Caco-2 (cell line): ENCODE data around the gene DLG2. TPM values are rescaled to one million over a fixed set of nuclear protein-coding genes. Genes with fewer than 3 reads are reported as not detected.

Experiments
- BruUV-seq: library from RNA; stranded (reverse); fragments of 400-500 nt; replicated peaks from 2 replicates; lab custom pipeline; 2021; lab: Mats Ljungman, UMichigan
- CTCF ChIA-PET: fragments of 300-600 bp; sonication (Branson Sonifier 250); formaldehyde crosslinking; loops from one replicate; lab custom pipeline; 2022; ENCODE audit warnings: antibody characterized with exemption; lab: Charles Lee
- POLR2A ChIA-PET: fragments of 300-600 bp; sonication (Branson Sonifier 250); formaldehyde crosslinking; loops from one replicate; lab custom pipeline; 2022; ENCODE audit warnings: antibody characterized with exemption; lab: Charles Lee
- DNase-seq, 2 experiments: peaks; one replicate each; pipeline versions ENCODE4 v3.0.0 to v3.0.0-alpha.2; 2020 to 2022
- H3K27me3 ChIP-seq: replicated peaks from 2 replicates; pipeline ENCODE4 v1.6.0; 2011; ENCODE audit warnings: low read length; ENCODE audit not compliant: control insufficient read depth, insufficient read depth
- H3K36me3 ChIP-seq: 2 replicates; pipeline ENCODE4 v1.5.1; 2011; ENCODE audit warnings: low read length; ENCODE audit not compliant: control insufficient read depth, insufficient read depth
- H3K4me1 ChIP-seq: fragments of 250-450 bp; sonication (Bioruptor Pico); 2 replicates; pipeline ENCODE4 v1.5.1; 2020; ENCODE audit warnings: mild to moderate bottlenecking
- H3K4me3 ChIP-seq: 2 replicates; pipeline ENCODE4 v1.5.1; 2011; ENCODE audit warnings: low read depth, mild to moderate bottlenecking, control low read depth, low read length
- H3K9me3 ChIP-seq: fragments of 250-450 bp; sonication (Bioruptor Pico); 2 replicates; pipeline ENCODE4 v1.5.1; 2020; ENCODE audit warnings: mild to moderate bottlenecking, moderate library complexity
- H3K27ac Mint-ChIP-seq: one replicate; pipeline ENCODE4 v1.8.0; 2022; ENCODE audit warnings: mixed read lengths; ENCODE audit not compliant: unreplicated experiment
- H3K27me3 Mint-ChIP-seq: one replicate; pipeline ENCODE4 v1.8.0; 2022; ENCODE audit warnings: mixed read lengths; ENCODE audit not compliant: insufficient read depth, unreplicated experiment
- H3K36me3 Mint-ChIP-seq: one replicate; pipeline ENCODE4 v1.8.0; 2022; ENCODE audit warnings: mild to moderate bottlenecking, mixed read lengths; ENCODE audit not compliant: insufficient read depth, unreplicated experiment
- H3K4me1 Mint-ChIP-seq: one replicate; pipeline ENCODE4 v1.8.0; 2022; ENCODE audit warnings: low read depth, mixed read lengths; ENCODE audit not compliant: unreplicated experiment
- H3K4me3 Mint-ChIP-seq: one replicate; pipeline ENCODE4 v1.8.0; 2022; ENCODE audit warnings: mild to moderate bottlenecking, moderate library complexity, mixed read lengths; ENCODE audit not compliant: unreplicated experiment
- H3K9me3 Mint-ChIP-seq: one replicate; pipeline ENCODE4 v1.8.0; 2022; ENCODE audit warnings: mixed read lengths; ENCODE audit not compliant: unreplicated experiment
- CTCF ChIP-seq, 2 experiments: fragments of 200-600 bp in 1 of 2; IDR thresholded peaks; 1 replicate in 1 of 2; 2 replicates in 1 of 2; pipeline versions ENCODE4 v1.5.1 to v1.8.0; 2011 to 2022; ENCODE audit warnings: antibody characterized with exemption in 1 of 2, control low read depth in 1 of 2, inconsistent platforms in 1 of 2, low read depth in 1 of 2, low read length in 1 of 2, mild to moderate bottlenecking in 1 of 2, moderate library complexity in 1 of 2; ENCODE audit not compliant: insufficient read depth in 1 of 2, severe bottlenecking in 1 of 2, unreplicated experiment in 1 of 2
- intact Hi-C: fragments of 100-400 bp; cut with micrococcal nuclease; formaldehyde crosslinking; loops from one replicate; pipeline ENCODE4 v1.10.0; 2022; ENCODE audit not compliant: unreplicated experiment
- total RNA-seq: library from RNA; stranded (reverse); gene quantifications from 2 replicates; pipeline ENCODE4 v1.2.3, GENCODE V29; 2022

The DLG2 gene
- total RNA-seq, 1 experiment from 2014 or later: 21.6 TPM

DNA sequence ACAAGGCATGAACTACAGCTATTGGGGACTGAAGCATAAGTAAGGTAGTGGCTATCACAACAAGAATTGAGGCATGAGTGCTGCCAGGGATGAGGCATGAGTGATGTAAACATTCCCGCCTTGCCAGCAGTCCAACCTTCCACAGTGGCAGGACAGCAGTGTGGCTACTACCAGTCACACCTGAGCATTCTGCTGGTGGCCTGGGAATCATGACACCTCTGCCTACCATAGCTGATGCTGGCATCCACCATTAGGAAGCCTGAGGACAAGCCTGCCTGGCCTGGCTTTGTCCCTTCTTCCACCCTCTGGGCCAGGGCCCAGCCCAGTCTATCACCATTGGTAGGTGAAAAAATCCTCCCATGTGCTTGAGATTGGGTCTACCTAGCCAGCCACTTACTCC lies 1628.2 kb downstream of the DLG2 start:
- H3K4me1 Mint-ChIP-seq: no peaks in the 10 kb centered on the region
- H3K36me3 ChIP-seq: no peaks in the 10 kb centered on the region
- ChIA-PET POLR2A (no interaction called here), CTCF (no interaction called here)
- H3K27ac Mint-ChIP-seq: no peak overlapping the region
- no peaks in the 10 kb centered on the region for H3K4me1 ChIP-seq
- no peak overlapping the region for H3K4me3 Mint-ChIP-seq
- intact Hi-C loops: no loop called here
- BruUV-seq: no TSS peak
- H3K9me3 ChIP-seq: peaks cover 27% of the 10 kb centered on the region
- peaks cover 45% of the 10 kb centered on the region for H3K9me3 Mint-ChIP-seq
- DNase-seq: no peak
- H3K4me3 ChIP-seq: no peak overlapping the region
- TF ChIP-seq CTCF (IDR thresholded peaks at IDR 0.05; ENCODE audit: insufficient read depth in 1 of 2, low read depth in 1 of 2, low read length in 1 of 2, severe bottlenecking in 1 of 2, unreplicated experiment in 1 of 2): no peak
- H3K27me3 ChIP-seq: no peaks in the 10 kb centered on the region
- H3K27me3 Mint-ChIP-seq: no peaks in the 10 kb centered on the region
- no peaks in the 10 kb centered on the region for H3K36me3 Mint-ChIP-seq

DNA sequence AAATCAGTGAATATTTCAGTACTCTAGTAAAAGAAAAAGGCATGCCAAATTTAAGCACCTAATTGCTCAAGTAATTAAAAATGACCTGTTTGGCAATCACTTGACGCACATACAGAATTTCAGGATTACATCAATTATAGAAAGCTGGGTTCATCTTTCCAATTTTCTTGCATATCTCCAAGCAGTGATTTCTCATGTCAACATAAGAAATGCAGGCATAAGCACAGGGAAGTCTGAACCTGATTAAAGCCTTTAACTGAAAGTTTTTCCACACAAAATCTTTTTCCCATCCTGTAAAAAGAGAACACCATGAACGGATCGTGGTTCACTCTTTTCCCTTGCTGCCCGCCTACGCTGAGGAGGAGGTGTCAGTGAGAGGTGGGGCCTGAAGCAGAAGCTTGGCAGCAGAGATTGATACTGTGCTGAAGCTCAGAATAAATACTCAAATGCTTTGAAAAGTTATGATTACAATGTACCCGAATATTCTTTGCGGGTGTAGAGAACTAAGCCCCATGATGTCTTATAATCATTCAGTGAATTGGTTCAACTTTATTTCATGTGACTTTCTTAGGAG lies 1636.9 kb downstream of the DLG2 start:
- H3K4me1 Mint-ChIP-seq: no peaks in the 10 kb centered on the region
- no peaks in the 10 kb centered on the region; the same call in 1 of the 2 replicates for H3K27me3 ChIP-seq
- no peaks in the 10 kb centered on the region for H3K36me3 ChIP-seq
- no peaks in the 10 kb centered on the region for H3K9me3 ChIP-seq
- H3K27me3 Mint-ChIP-seq: peaks cover 11% of the 10 kb centered on the region
- ChIA-PET POLR2A (no interaction called here), CTCF (no interaction called here)
- H3K9me3 Mint-ChIP-seq: no peaks in the 10 kb centered on the region
- no peak overlapping the region for H3K4me3 Mint-ChIP-seq
- TF ChIP-seq CTCF (IDR thresholded peaks at IDR 0.05; ENCODE audit: insufficient read depth in 1 of 2, low read depth in 1 of 2, low read length in 1 of 2, severe bottlenecking in 1 of 2, unreplicated experiment in 1 of 2): no peak
- no peak overlapping the region for H3K27ac Mint-ChIP-seq
- H3K36me3 Mint-ChIP-seq: no peaks in the 10 kb centered on the region
- no peak overlapping the region for H3K4me3 ChIP-seq
- no peak for DNase-seq
- BruUV-seq: no TSS peak
- no peaks in the 10 kb centered on the region for H3K4me1 ChIP-seq
- intact Hi-C loops: no loop called here

DNA sequence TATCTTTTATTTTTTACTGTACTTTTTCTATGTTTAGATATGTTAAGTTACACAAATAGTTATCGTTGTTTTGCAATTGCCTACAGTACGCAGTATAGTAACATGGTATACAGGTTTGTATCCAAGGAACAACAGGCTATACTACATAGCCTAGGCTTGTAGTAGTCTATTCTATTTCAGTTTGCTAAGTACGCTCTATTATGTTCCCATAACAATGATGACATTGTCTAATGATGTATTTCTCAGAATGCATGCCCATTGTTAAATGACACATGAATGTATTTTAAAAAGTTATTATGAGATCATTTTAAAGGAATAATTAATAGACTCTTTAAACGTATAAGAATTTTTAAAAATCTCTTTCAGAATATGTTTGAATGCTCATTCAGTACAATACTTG lies 1644.3 kb downstream of the DLG2 start:
- Histone ChIP-seq H3K9me3 (no peaks in the 10 kb centered on the region), H3K36me3 (no peaks in the 10 kb centered on the region), H3K4me3 (no peak overlapping the region), H3K4me1 (no peaks in the 10 kb centered on the region), H3K27me3 (no peaks in the 10 kb centered on the region; the same call in 1 of the 2 replicates)
- POLR2A ChIA-PET: no interaction called here
- Mint-ChIP-seq H3K9me3 (no peaks in the 10 kb centered on the region), H3K27me3 (no peaks in the 10 kb centered on the region), H3K36me3 (no peaks in the 10 kb centered on the region), H3K4me1 (no peaks in the 10 kb centered on the region), H3K27ac (no peak overlapping the region), H3K4me3 (no peak overlapping the region)
- BruUV-seq: no TSS peak
- DNase-seq: no peak
- no peak for TF ChIP-seq CTCF (IDR thresholded peaks at IDR 0.05; ENCODE audit: insufficient read depth in 1 of 2, low read depth in 1 of 2, low read length in 1 of 2, severe bottlenecking in 1 of 2, unreplicated experiment in 1 of 2)
- CTCF ChIA-PET: no interaction called here
- intact Hi-C loops: no loop called here
